ENCODE results near the gene DCLK1. TPM values are rescaled to one million over a fixed set of nuclear protein-coding genes. Genes with fewer than 3 reads are reported as not detected.

Gene DCLK1
- total RNA-seq, 4 donors from 2014 or later = 0.72 to 9.1 (median 4.9) TPM

GRCh38 chr13:35724446-35724845, 406.7 kb downstream of the DCLK1 start:
- Histone ChIP-seq H3K36me3 (no peaks in the 10 kb centered on the region), H3K27me3 (no peaks in the 10 kb centered on the region), H3K9me3 (no peaks in the 10 kb centered on the region), H3K27ac (peak overlapping the region; percentile 1 to 84 (median 62)), H3K4me1 (peaks cover 0 to 45% (median 14%) of the 10 kb centered on the region in 3 donors), H3K4me3 (no peak overlapping the region)
- intact Hi-C loops (cut with DNase I) = no loop called here
- 57 to 77% methylated on average over 6 of the region's 6 CpGs for WGBS, 2 donors
- TF ChIP-seq POLR2A (IDR thresholded peaks at IDR 0.05) = no peak
- no peak for TF ChIP-seq CTCF (IDR thresholded peaks at IDR 0.05)
- DNase-seq = no peak

GRCh38 chr13:35723821-35724220, 407.4 kb downstream of the DCLK1 start:
- Histone ChIP-seq H3K4me1 (peaks cover 0 to 45% (median 14%) of the 10 kb centered on the region in 3 donors), H3K27me3 (no peaks in the 10 kb centered on the region), H3K27ac (peak overlapping the region; percentile 26 to 84 (median 62)), H3K36me3 (no peaks in the 10 kb centered on the region), H3K4me3 (peak overlapping the region in 1 of 4 donors; percentile 1), H3K9me3 (no peaks in the 10 kb centered on the region)
- intact Hi-C loops (cut with DNase I) = no loop called here
- 37 to 44% methylated on average over 5 of the region's 5 CpGs for WGBS, 2 donors
- TF ChIP-seq POLR2A (IDR thresholded peaks at IDR 0.05) = no peak
- TF ChIP-seq CTCF (IDR thresholded peaks at IDR 0.05) = no peak
- DNase-seq = no peak

- H3K36me3 ChIP-seq = no peaks in the 10 kb centered on the region
- peaks cover 0 to 43% (median 14%) of the 10 kb centered on the region in 3 donors for H3K4me1 ChIP-seq
- intact Hi-C loops (cut with DNase I) = no loop called here
- 35 to 36% methylated on average over 5 of the region's 5 CpGs for WGBS, 2 donors
- peak overlapping the region; percentile 26 to 84 (median 62) for H3K27ac ChIP-seq
- no peaks in the 10 kb centered on the region for H3K9me3 ChIP-seq
- no peak for TF ChIP-seq CTCF (IDR thresholded peaks at IDR 0.05)
- TF ChIP-seq POLR2A (IDR thresholded peaks at IDR 0.05) = no peak
- H3K27me3 ChIP-seq = no peaks in the 10 kb centered on the region
- no peak overlapping the region for H3K4me3 ChIP-seq
- DNase-seq = no peak
Measured at GRCh38 chr13:35723053-35723461, 408.1 kb downstream of the DCLK1 start.

GRCh38 chr13:35722458-35723052, 408.6 kb downstream of the DCLK1 start:
- intact Hi-C loops (cut with DNase I) = no loop called here
- WGBS, 2 donors = 46 to 73% methylated on average over 6 to 9 of the region's 9 CpGs
- H3K27ac ChIP-seq = peak overlapping the region in 3 of 4 donors; percentile 46 to 84 (median 75)

GRCh38 chr13:35720690-35721554, 410.3 kb downstream of the DCLK1 start:
- TF ChIP-seq CTCF (IDR thresholded peaks at IDR 0.05) (peak; percentile 38 to 86 (median 70)), POLR2A (IDR thresholded peaks at IDR 0.05) (no peak)
- H3K4me3 ChIP-seq = peak overlapping the region in 1 of 4 donors; percentile 46
- DNase-seq = no peak
- WGBS, 2 donors = 21 to 37% methylated on average over 14 to 21 of the region's 21 CpGs
- H3K9me3 ChIP-seq = no peaks in the 10 kb centered on the region
- intact Hi-C loops (cut with DNase I) = no loop called here
- H3K4me1 ChIP-seq = peaks cover 0 to 43% (median 14%) of the 10 kb centered on the region in 3 donors
- H3K36me3 ChIP-seq = no peaks in the 10 kb centered on the region
- no peaks in the 10 kb centered on the region for H3K27me3 ChIP-seq
- H3K27ac ChIP-seq = peak overlapping the region in 3 of 4 donors; percentile 55 to 84 (median 75)

More at GRCh38 chr13:35722458-35723052, 408.6 kb downstream of the DCLK1 start:
- H3K4me3 ChIP-seq = no peak overlapping the region
- TF ChIP-seq POLR2A (IDR thresholded peaks at IDR 0.05) = no peak
- H3K36me3 ChIP-seq = no peaks in the 10 kb centered on the region
- peaks cover 0 to 38% (median 14%) of the 10 kb centered on the region in 3 donors for H3K4me1 ChIP-seq
- no peak for DNase-seq
- H3K27me3 ChIP-seq = no peaks in the 10 kb centered on the region
- no peaks in the 10 kb centered on the region for H3K9me3 ChIP-seq

All from esophagus squamous epithelium (tissue), 5 donors.